ENCODE measurements around the gene RAPH1. TPM values are rescaled to one million over a fixed set of nuclear protein-coding genes. Genes with fewer than 3 reads are reported as not detected.

RAPH1 gene
- total RNA-seq, 1 donor from 2014 or later, result 30.3 TPM

- no peak overlapping the region for H3K27ac Mint-ChIP-seq
- no peak overlapping the region for H3K4me3 Mint-ChIP-seq
These were observed 58.2 kb downstream of the RAPH1 start for GRCh38 chr2:203476881-203477280.

GRCh38 chr2:203471323-203471722 lies 63.8 kb downstream of the RAPH1 start:
- TF ChIP-seq CTCF (IDR thresholded peaks at IDR 0.05; ENCODE audit: unreplicated experiment), result no peak
- Mint-ChIP-seq H3K4me1 (no peaks in the 10 kb centered on the region), H3K9me3 (no peaks in the 10 kb centered on the region), H3K27me3 (ENCODE audit: low read depth) (no peaks in the 10 kb centered on the region), H3K36me3 (no peaks in the 10 kb centered on the region), H3K4me3 (no peak overlapping the region), H3K27ac (no peak overlapping the region)
- no peak for DNase-seq (ENCODE audit: low spot score in 2 of 2, unreplicated experiment in 2 of 2)

More at GRCh38 chr2:203476881-203477280, 58.2 kb downstream of the RAPH1 start:
- Mint-ChIP-seq H3K36me3 (no peaks in the 10 kb centered on the region), H3K27me3 (ENCODE audit: low read depth) (no peaks in the 10 kb centered on the region), H3K4me1 (no peaks in the 10 kb centered on the region), H3K9me3 (no peaks in the 10 kb centered on the region)
- DNase-seq (ENCODE audit: low spot score in 2 of 2, unreplicated experiment in 2 of 2), result no peak
- no peak for TF ChIP-seq CTCF (IDR thresholded peaks at IDR 0.05; ENCODE audit: unreplicated experiment)

GRCh38 chr2:203470371-203470770 lies 64.7 kb downstream of the RAPH1 start:
- no peaks in the 10 kb centered on the region for H3K36me3 Mint-ChIP-seq
- H3K9me3 Mint-ChIP-seq, result no peaks in the 10 kb centered on the region
- no peaks in the 10 kb centered on the region for H3K4me1 Mint-ChIP-seq
- no peaks in the 10 kb centered on the region for H3K27me3 Mint-ChIP-seq (ENCODE audit: low read depth)
- H3K27ac Mint-ChIP-seq, result no peak overlapping the region
- DNase-seq (ENCODE audit: low spot score in 2 of 2, unreplicated experiment in 2 of 2), result no peak
- TF ChIP-seq CTCF (IDR thresholded peaks at IDR 0.05; ENCODE audit: unreplicated experiment), result no peak
- no peak overlapping the region for H3K4me3 Mint-ChIP-seq

GRCh38 chr2:203469546-203469945 lies 65.6 kb downstream of the RAPH1 start:
- TF ChIP-seq CTCF (IDR thresholded peaks at IDR 0.05; ENCODE audit: unreplicated experiment), result no peak
- Mint-ChIP-seq H3K9me3 (no peaks in the 10 kb centered on the region), H3K4me1 (no peaks in the 10 kb centered on the region), H3K36me3 (no peaks in the 10 kb centered on the region), H3K4me3 (no peak overlapping the region), H3K27me3 (ENCODE audit: low read depth) (no peaks in the 10 kb centered on the region), H3K27ac (no peak overlapping the region)
- no peak for DNase-seq (ENCODE audit: low spot score in 2 of 2, unreplicated experiment in 2 of 2)

GRCh38 chr2:203463266-203463678 lies 71.8 kb downstream of the RAPH1 start:
- Mint-ChIP-seq H3K27ac (peak overlapping the region; percentile 80), H3K9me3 (no peaks in the 10 kb centered on the region), H3K27me3 (ENCODE audit: low read depth) (no peaks in the 10 kb centered on the region), H3K36me3 (peaks cover 7% of the 10 kb centered on the region), H3K4me1 (peaks cover 12% of the 10 kb centered on the region), H3K4me3 (no peak overlapping the region)
- no peak for TF ChIP-seq CTCF (IDR thresholded peaks at IDR 0.05; ENCODE audit: unreplicated experiment)
- DNase-seq (ENCODE audit: low spot score in 2 of 2, unreplicated experiment in 2 of 2), result no peak

- TF ChIP-seq CTCF (IDR thresholded peaks at IDR 0.05; ENCODE audit: unreplicated experiment), result no peak
- H3K36me3 Mint-ChIP-seq, result peaks cover 10% of the 10 kb centered on the region
- no peak for DNase-seq (ENCODE audit: low spot score in 2 of 2, unreplicated experiment in 2 of 2)
- H3K4me3 Mint-ChIP-seq, result no peak overlapping the region
- H3K27ac Mint-ChIP-seq, result peak overlapping the region; percentile 56
- H3K9me3 Mint-ChIP-seq, result no peaks in the 10 kb centered on the region
- H3K4me1 Mint-ChIP-seq, result peaks cover 12% of the 10 kb centered on the region
- no peaks in the 10 kb centered on the region for H3K27me3 Mint-ChIP-seq (ENCODE audit: low read depth)
These were observed 72.8 kb downstream of the RAPH1 start for GRCh38 chr2:203462308-203462707.

Measured in mesothelial cell of epicardium (in vitro differentiated cells).